GM18502 (cell line): Measurements from ENCODE around the gene ZBTB18.

Experiments used
- ATAC-seq: cut with Tn5 transposase; IDR thresholded peaks from one replicate; pipeline ENCODE4 v1.9.1; 2021; ENCODE audit warnings: mild to moderate bottlenecking; ENCODE audit not compliant: unreplicated experiment, poor library complexity

Gene ZBTB18

GRCh38 chr1:244085891-244086290, 34.8 kb downstream of the ZBTB18 start:
- no peak for ATAC-seq

- no peak for ATAC-seq
Measured at GRCh38 chr1:244087021-244087560, 36.0 kb downstream of the ZBTB18 start.

GRCh38 chr1:244087611-244088010, 36.5 kb downstream of the ZBTB18 start:
- ATAC-seq: no peak

DNA sequence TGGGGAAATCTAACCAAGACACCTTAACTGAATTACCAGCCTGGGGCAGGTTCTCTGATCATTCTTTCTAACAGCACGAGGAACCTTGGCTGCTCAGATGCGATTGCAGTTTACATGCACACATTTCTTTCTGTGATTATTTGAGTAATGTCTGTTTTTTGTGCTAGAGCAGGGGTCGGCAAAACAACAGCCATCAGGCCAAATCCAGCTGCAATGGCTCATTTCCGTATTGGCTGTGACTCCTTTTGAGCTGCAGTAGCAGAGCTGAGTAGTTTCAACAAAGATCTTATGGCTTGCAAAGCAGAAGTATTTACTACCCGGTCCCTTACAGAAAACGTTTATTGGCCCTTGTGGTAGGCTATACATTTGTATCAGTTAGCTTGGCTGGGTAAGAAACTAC, 37.1 kb downstream of the ZBTB18 start:
- ATAC-seq: no peak

DNA sequence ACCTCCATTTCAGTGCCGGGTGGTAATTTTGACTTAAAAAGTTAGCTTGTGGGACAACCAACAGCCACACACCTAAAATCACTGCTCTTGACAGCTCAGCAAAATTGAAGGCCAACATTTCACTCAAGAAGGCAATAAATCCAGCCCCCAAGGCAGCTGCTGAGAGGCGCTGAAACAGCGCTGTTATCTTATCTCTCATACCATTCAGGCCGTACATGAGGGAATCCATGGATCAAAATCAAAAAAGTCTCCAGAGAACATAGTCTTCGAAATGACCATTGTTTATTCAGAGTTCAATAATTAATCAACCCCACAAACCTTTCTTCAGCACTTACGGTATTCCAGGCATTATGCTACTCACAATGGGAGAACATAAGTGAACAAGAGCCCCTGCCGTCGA, 38.5 kb downstream of the ZBTB18 start:
- no peak for ATAC-seq

DNA sequence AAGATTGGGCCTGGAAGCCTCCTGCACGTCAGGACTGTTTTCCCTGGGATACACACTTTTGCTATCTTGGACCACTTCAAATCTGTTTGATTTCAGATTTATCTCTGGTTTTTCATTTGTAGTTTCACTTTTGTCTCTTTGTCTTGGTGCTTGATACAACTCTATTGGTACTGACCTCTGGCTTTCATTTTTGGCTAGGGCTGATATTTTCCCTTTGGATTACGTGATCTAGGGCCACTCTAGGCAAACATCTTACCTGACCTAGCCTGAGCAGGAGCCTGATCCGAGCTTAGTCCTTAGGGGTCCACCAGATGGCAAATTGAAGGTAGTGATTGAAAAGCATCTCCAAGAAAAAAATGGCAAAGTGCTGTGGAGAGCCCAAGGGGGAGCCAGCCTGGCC, 39.6 kb downstream of the ZBTB18 start:
- no peak for ATAC-seq

- no peak for ATAC-seq
Measured at GRCh38 chr1:244092293-244092963, 41.3 kb downstream of the ZBTB18 start.

- ATAC-seq: no peak
Measured at GRCh38 chr1:244092964-244093638, 42.0 kb downstream of the ZBTB18 start.

- no peak for ATAC-seq
Measured at GRCh38 chr1:244094880-244095528, 43.9 kb downstream of the ZBTB18 start.

GRCh38 chr1:244095529-244095911, 44.4 kb downstream of the ZBTB18 start:
- ATAC-seq: no peak

DNA sequence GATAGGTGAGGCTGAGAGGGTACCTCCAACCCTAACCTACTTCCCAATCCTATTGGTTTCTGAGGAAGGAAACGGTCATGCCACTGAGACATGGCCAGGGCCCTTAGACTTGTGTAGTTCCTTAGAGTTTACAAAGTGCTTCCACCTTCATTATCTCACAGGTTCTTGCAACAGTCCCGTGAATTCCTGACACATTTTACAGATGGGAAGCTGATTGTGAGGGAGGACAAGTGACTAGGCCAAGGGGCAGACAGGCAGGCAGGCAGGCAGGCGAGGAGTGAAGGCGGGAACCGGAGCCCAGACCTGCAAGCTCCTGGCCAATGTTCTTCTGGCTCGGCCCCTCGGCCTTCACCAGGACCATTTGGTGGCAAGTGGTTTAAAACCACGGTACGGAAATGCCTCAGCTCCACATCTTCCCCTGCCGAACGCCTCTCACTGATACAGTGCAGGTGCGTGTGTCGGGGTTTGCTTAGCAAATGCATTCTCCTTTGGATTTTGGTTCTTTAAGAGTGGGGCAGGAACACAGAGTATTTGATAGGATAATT, 45.1 kb downstream of the ZBTB18 start:
- ATAC-seq: no peak

DNA sequence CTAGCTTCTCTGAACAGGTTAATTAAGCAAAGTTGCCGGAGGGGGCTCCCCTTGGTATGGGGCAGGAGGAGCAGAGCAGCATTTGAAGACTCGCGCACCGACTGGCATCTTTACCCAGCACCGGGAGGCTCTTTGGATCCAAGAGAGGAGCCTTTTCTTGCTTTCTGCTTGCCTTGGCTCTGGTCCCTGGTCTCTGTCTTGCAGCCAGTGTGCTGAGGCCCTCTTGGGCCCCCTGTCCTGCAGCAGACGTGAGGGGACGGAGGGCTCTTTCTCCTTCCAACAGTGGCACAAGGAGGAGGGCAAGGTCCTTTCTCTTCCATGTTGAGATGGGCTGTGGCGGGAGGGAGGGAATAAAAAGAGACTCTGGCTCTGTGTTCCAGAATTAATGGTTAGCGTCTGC, 45.6 kb downstream of the ZBTB18 start:
- no peak for ATAC-seq

DNA sequence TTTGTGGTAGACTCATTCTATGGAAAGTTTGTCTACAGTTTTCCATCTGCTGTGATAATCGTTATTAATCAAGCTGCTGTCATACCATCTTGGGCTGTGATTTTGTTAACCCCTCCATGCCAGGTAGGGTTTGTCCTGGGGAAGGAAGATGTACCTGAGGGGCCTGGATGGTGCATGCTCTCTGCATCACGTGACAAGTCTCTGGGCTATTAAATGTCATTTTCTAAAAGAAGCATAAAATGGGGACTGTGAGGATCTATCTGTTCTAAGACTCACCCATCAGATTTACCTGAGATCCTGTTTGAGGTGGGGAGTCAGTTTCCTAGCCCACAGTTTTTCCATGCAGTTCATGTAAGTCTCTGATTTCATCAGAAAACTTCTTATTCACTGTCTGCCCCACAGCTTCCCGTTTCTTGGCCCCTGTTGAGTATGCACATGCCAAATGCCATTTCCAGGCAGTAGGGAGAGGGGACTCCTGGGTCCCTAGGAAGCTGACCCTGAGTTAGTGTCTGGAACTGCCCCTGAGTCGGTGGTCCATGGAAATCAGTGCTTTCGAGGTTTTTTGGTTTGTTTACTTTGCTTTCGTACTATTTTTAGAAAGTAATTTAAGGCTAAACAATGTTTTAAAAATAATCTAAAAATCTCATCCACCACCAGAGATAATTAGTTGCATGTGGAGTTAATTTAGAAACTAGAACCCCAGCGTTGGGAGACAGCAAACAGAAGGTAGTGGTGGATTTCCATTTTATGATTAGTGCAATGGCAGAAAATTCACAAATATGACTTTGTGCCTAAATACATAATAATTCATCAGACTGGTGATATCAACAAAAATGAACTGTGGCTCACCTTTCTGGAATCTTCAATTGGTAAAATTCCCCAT, 46.7 kb downstream of the ZBTB18 start:
- ATAC-seq: no peak

DNA sequence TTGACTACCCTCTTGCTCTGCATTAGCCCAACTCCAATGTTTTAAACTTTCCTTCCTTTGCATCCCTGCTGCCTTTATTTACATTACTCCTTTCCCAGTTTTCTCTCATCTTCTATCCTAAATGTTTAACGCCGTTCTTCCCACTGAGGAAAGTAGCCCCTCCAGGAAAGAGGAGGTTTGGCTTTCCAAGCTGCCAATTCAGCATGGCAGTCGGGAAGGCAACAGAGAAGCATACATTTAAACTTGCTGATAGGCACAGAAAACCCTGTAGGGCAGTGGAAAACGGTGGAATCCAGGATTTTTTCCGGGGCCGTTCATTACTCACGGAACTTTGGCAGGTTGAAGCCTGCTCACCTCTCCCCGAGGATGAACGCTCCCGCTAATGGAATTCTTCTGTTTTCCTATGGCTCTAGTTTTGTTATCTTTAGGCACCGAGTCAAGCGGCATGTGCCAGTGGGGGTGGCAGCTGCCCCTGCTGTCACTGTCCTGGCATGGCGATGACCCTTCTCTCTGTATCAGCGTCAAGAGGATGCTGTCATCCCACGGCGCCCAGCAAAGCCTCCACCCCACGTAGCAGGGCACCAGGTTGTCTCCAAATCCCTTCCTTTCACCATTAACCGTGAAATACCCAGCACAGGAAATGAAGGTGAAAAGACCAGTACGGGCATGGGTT, 48.3 kb downstream of the ZBTB18 start:
- ATAC-seq: no peak

DNA sequence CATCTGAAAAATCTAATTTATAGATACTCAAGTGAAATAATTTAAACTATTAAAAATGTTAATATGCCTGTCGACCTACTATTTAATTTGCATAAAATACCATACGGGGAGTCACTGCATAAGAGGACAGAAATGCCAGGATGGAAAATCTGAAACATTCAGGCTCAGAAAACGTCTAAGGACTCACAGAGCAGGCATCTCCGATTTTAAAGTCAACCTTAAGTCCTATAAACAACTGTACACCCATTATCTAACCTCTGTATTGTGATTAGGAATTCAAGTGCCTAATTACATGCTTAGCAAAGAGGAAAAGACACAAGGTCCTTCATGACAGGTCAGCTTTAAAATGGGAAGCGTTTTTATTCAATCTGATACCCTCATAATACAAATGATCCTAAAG, 49.2 kb downstream of the ZBTB18 start:
- no peak for ATAC-seq

DNA sequence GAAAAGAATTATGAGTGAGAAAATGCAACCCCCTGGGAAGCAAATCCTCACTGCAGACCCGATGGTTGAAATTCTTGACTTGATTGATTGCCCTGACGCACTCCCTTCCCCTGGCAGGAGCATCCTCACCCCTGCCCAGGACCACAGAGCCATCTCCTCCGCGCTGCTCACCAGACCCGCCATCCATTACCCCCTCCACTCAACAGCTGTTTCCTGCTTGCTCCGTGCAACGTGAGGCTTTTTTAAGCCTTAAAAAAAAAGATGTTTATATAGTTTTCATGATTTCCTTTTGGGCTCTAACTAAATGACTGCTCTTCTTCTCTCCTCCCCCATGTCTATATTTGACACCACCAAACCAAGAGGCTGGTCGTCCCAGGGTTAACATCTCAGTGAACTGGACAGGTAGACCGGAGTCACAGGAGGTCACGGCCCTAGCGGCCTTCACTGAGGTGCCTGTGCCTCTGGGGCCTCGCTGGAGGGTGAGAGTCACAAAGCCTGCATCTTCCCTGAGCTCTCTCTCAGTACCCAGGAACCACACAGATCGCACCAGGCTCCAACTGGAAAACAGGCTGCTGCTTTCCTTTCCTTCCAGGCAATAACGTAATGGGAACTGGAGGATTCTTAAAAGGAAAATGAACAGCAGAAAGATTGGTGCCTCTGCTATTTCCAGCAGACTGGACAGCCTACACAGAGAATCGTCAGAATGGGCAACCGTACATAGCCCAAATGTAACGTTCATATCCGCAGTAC, 49.8 kb downstream of the ZBTB18 start:
- ATAC-seq: no peak

DNA sequence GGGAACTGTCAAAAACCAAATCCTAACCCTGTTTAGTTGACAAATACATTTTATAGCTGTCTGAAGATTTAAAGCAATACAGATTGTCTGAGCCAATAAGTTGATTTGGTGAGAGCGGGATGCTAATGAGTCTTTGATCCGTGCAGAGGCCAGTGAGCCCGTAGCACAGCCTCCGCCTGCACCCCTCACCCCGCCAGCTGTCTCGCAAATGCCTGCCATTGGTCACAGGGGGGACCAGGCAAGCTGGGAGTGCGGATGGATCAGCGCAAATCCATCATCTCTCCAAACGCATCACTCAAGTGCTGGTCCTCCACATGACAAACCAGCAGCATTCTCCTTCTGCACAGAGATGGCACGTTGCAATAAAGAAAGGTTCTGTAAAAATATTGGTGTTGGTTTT, 51.0 kb downstream of the ZBTB18 start:
- no peak for ATAC-seq

- no peak for ATAC-seq
Measured at GRCh38 chr1:244102468-244102867, 51.4 kb downstream of the ZBTB18 start.
